ENCODE data around the gene KLHDC10.

DNA sequence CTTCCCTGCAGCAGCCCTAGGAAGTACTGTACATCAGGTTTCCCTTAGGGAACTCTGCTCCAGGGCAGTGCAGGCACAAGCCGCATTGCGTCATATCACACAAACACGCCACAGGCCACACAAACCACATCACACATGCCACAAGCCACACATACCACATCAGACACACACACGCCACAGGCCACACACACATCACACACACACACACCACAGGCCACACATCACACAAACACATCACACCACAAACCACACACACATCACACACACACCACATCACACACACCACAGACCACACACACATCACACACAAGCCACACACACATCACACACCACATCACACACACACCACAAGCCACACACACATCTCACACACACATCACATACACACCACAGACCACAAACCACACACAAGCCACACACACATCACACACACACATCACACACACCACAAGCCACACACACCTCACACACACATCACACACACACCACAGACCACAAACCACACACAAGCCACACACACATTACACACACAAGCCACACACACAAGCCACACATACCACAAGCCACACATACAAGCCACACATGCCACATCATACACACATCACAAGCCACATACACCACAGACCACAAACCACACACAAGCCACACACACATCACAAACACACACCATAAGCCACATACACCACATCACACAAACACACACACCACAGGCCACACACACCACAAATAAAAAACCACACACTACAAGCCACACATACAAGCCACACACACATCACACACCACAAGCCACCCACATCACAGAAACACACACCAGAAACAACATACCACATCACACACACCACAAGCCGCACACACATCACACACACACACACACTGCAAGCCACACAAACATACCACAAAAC is 81.5 kb downstream of the KLHDC10 start:
- TF ChIP-seq CTCF (IDR thresholded peaks at IDR 0.05) = no peak
- no peak for TF ChIP-seq POLR2A (IDR thresholded peaks at IDR 0.05)
